ENCODE measurements around the gene ANGPTL4.

GRCh38 chr19:8366961-8367326, 3.0 kb downstream of the ANGPTL4 start:
- TF ChIP-seq, protein P1, sequence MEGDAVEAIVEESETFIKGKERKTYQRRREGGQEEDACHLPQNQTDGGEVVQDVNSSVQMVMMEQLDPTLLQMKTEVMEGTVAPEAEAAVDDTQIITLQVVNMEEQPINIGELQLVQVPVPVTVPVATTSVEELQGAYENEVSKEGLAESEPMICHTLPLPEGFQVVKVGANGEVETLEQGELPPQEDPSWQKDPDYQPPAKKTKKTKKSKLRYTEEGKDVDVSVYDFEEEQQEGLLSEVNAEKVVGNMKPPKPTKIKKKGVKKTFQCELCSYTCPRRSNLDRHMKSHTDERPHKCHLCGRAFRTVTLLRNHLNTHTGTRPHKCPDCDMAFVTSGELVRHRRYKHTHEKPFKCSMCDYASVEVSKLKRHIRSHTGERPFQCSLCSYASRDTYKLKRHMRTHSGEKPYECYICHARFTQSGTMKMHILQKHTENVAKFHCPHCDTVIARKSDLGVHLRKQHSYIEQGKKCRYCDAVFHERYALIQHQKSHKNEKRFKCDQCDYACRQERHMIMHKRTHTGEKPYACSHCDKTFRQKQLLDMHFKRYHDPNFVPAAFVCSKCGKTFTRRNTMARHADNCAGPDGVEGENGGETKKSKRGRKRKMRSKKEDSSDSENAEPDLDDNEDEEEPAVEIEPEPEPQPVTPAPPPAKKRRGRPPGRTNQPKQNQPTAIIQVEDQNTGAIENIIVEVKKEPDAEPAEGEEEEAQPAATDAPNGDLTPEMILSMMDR (IDR thresholded peaks at IDR 0.05; ENCODE audit: low read depth, low read length, poor library complexity, severe bottlenecking): no peak
- no peak for TF ChIP-seq EZH2phosphoT487 (IDR thresholded peaks at IDR 0.05; ENCODE audit: borderline replicate concordance, low read length)

Measured in DOHH2 (cell line).